NCI-H1417 (cell line): ENCODE data around the gene CPD.
A peak's percentile ranks its signal among the peaks of the same experiment; 100 is the strongest.
"Not testable (repeated sequence)": the region's sequence is repeated elsewhere in the genome, so short reads cannot be mapped to it uniquely, and the experiment has no call there.

ENCODE experiments used
- DNase-seq, 3 experiments: peaks; one replicate each; lab custom pipeline; 2025; lab: John Stamatoyannopoulos, UW

Gene CPD

DNA sequence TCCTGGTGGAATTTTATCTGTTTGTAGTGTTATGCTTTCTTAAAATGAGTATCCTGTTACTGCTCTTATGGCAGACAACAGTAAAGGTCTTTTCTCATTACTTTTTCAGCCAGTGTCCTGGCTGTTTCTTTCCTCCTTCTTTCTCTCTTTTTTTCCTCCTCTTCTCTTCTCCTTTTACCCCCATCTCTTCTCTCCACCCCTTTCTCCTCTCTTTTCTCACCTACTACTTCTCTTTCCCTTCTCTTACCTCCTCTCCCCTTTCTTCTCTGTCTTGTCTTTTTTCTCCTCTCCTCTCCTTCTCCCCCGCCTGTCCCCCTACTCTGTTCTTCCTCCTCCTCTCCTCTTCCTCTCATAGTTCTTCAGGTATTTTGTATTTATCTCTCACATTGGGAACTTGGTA is 48.9 kb downstream of the CPD start:
- no peak for DNase-seq

GRCh38 chr17:30429155-30429554 is 50.4 kb downstream of the CPD start:
- DNase-seq: no peak

- DNase-seq: peak in 1 of 3 experiments; percentile 7
Observed at GRCh38 chr17:30433514-30433913, 54.8 kb downstream of the CPD start.

GRCh38 chr17:30436729-30437128 is 58.0 kb downstream of the CPD start:
- no peak for DNase-seq

GRCh38 chr17:30443721-30444120 is 65.0 kb downstream of the CPD start:
- no peak for DNase-seq

DNA sequence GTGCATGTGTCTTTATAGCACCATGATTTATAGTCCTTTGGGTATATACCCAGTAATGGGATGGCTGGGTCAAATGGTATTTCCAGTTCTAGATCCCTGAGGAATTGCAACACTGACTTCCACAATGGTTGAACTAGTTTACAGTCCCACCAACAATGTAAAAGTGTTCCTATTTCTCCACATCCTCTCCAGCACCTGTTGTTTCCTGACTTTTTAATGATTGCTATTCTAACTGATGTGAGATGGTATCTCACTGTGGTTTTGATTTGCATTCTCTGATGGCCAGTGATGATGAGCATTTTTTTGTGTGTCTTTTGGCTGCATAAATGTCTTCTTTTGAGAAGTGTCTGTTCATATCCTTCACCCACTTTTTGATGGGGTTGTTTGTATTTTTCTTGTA is 67.9 kb downstream of the CPD start:
- not testable (repeated sequence) for DNase-seq

DNA sequence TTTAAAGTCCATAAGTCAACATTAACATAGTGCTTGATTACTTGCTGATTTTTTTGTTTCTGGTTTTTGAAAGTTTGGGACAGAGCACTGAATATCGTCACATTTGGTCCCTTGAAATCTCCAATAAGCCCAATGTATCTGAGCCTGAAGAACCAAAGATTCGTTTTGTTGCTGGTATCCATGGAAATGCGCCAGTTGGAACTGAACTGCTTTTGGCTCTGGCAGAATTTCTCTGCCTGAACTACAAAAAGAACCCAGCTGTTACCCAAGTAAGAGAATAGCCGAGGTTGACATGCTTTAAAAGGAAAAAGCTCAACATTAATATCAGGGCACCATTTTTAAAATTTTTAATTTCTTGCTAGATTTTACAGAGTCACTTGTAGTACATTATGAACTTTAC is 70.8 kb downstream of the CPD start:
- DNase-seq: no peak

- DNase-seq: no peak
Observed at GRCh38 chr17:30450125-30451027, 71.6 kb downstream of the CPD start.

GRCh38 chr17:30454635-30455034 is 75.9 kb downstream of the CPD start:
- DNase-seq: no peak

DNA sequence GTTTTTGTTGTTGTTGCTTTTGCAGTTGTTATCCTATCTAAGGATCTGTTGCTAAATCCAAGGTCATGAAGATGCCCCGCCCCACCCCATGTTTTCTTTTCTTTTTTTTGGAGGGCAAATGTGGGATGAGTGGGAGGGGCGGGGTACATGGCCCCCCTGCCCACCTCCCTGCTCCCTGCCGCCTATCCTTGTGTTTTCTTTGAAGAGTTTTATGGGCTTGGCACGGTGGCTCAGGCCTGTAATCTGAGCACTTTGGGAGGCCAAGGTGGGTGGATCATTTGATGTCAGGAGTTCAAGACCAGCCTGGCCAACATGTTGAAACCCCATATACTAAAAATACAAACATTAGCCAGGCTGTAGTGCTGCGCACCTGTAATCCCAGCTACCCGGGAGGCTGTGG is 79.6 kb downstream of the CPD start:
- DNase-seq: no peak

GRCh38 chr17:30458797-30459413 is 80.2 kb downstream of the CPD start:
- not testable (repeated sequence) for DNase-seq

DNA sequence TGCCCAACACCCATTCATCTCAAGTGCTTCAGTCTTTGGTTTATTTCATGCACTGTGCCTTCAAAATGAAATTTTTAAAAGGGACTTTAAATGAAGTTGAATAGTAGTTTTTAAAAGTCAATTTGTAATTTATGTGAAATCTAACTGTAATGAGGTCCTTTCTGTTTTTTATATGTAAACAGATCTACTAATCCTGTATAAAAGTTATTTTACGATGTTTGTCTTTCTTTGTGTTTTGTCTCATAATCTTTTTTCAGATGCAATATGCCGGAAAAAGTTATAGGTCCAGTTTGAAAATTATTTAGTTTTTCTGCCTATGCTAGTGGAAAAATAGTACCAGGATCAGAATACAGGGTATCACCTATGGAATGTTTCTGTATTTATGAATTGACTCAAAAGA is 89.7 kb downstream of the CPD start:
- no peak for DNase-seq

- DNase-seq: peak in 1 of 3 experiments; percentile 34
Observed at GRCh38 chr17:30472238-30472890, 93.6 kb downstream of the CPD start.

GRCh38 chr17:30475206-30475605 is 96.5 kb downstream of the CPD start:
- DNase-seq: no peak

- DNase-seq: no peak
Observed at GRCh38 chr17:30476726-30477082, 98.0 kb downstream of the CPD start.

DNA sequence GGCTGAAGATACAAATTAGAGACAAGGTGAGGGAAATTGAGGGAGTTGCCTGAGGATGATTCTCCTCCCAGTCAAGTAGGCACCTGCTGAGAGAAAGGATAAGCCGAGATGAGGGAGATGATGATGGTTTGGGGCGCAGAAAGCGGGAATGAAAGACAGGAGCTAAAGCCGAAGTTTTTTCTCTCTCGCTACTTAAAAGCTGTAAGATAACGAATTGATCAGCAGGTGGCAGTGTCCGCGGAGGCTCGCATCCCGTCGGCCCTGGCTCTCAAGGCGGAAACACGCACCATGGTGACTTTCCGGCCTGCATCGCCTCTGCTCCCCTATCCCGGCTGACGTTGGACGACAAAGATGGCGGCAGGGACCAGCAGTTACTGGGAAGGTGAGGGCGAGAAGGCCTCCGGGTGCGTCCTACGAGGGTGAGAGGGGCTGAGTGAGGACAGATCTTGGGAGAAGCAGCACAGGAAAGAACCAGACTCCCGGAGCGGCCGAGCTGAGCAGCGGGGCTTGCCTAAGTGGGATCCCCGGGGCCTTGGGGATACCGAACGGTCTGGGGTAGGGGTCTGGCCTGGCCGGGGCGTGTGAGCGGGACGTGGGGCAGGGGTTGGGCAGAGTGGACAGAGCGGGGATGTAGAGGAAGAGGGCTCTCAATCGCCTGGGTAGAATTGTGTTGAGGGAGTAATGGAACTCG is 98.5 kb downstream of the CPD start, which contains the start of gene GOSR1:
TSS of gene GOSR1 (plus strand) at position 326 of the 691 bp plus-strand sequence. CDS start at position 352, 26 bp downstream.
- peak; percentile 90 to 97 (median 94) for DNase-seq

DNA sequence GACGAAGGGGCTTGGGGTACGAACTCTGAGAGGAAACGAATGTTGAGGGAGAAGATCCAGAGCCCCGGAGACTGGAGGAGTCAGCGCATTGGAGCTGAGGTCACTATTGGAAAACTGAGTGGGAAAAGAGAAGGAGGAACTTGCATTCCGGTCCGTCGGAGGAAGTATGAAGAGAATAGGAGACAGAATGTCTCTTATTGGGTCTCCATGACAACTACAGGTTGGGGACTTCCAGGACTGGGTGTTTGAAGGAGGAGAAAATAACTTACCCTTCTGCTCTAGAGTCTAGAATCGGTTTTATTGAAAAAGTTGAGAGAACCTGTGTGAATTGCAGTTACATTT is 99.0 kb downstream of the CPD start:
- DNase-seq: no peak

DNA sequence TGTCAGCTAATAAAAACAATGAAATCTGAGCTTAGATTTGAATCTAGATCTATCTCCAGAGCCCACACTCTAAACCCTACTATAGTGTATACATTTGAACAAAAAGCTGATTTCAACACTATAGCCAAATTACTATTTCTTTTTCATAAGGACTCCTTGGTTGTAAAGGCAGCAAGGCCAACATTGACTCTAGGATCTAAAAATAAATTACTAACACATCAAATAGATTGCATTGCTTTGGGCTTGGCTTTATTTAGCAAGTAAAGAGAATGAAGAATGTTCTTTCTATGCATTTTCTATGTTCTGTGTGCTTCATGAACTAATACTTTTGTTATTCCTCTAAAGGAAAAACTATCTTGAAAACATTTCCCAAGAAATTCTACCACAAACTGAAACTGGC is 103.8 kb downstream of the CPD start:
- no peak for DNase-seq

- DNase-seq: no peak
Observed at GRCh38 chr17:30483159-30483558, 104.4 kb downstream of the CPD start.

- no peak for DNase-seq
Observed at GRCh38 chr17:30493780-30494179, 115.1 kb downstream of the CPD start.

GRCh38 chr17:30495586-30495985 is 116.9 kb downstream of the CPD start:
- DNase-seq: peak in 1 of 3 experiments; percentile 6

DNA sequence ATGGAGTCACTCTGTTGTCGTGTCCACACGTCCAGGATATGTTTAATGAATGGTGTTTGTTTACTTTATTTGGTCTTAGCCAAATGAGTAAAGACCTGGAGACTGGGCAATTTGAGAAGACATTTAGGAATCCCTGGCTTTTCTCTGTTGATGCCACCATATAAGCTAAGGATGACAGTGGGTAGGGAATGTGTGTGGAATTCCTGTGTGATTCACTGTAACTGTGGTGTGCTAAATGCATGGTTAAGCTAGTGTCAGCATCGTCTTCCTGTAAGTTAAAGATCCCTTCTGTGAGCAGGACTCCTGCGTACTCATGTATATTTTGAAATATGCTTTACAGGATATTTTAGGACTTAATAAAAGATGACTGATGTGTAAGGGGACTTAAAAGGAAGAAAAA is 124.8 kb downstream of the CPD start:
- no peak for DNase-seq
